Measurements from ENCODE around the gene STUM.

DNA sequence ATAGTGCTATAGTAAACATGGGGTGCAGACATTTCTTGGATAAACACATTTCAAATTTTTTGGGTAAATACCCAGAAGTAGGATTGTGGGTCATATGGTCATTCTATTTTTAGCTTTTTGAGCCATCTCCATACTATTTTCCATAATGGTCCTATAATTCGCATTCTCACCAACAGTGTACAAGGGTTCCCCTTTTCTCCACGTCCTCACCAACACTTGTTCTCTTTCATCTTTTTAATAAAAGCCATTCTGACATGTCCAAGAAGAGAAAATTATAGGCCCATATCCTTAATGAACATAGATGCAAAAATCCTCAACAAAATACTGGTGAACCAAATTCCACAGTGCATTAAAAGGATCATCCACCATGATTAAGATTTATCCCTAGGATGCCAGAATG lies 8.9 kb downstream of the STUM start:
- TF ChIP-seq, protein P1, sequence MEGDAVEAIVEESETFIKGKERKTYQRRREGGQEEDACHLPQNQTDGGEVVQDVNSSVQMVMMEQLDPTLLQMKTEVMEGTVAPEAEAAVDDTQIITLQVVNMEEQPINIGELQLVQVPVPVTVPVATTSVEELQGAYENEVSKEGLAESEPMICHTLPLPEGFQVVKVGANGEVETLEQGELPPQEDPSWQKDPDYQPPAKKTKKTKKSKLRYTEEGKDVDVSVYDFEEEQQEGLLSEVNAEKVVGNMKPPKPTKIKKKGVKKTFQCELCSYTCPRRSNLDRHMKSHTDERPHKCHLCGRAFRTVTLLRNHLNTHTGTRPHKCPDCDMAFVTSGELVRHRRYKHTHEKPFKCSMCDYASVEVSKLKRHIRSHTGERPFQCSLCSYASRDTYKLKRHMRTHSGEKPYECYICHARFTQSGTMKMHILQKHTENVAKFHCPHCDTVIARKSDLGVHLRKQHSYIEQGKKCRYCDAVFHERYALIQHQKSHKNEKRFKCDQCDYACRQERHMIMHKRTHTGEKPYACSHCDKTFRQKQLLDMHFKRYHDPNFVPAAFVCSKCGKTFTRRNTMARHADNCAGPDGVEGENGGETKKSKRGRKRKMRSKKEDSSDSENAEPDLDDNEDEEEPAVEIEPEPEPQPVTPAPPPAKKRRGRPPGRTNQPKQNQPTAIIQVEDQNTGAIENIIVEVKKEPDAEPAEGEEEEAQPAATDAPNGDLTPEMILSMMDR (IDR thresholded peaks at IDR 0.05; ENCODE audit: low read length): no peak
- TF ChIP-seq EZH2phosphoT487 (IDR thresholded peaks at IDR 0.05; ENCODE audit: low read length): no peak
